Measurements from ENCODE around the gene FBN1.

DNA sequence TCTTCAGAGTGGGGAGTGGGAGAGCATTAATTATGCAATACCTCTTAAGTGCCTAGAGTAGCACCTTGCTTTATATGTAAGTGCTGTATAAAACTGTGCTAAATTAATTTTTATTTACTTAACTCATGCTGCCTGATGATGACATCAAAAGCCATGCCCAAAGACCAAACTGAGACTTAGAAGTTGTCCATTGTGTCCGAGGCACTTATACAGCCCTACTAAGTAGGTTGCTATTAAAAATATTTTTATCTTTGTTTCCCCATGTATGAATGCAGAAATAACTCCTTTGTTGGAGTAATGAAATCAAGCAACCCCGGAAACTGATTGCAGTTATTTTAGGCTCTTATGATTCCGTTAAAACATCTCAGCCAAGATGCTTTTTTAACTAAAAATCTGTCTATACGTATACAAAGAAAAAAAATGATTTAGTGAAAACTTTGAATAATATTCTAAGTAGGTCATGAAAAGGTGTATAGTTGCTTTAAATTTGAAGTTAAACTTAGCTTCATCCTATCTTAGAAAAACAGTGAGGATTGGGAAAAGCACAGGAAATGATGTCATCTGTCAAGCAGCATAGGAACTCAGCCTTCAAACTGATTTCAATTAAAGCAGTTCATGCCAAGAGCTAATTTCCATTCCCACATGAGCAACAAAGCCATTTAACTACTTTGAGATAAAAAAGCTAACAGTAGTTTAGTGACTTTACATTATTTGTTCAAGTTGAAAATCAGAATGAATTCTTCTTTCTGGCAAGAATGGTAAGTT lies 43.0 kb downstream of the FBN1 start:
- TF ChIP-seq, protein P1, sequence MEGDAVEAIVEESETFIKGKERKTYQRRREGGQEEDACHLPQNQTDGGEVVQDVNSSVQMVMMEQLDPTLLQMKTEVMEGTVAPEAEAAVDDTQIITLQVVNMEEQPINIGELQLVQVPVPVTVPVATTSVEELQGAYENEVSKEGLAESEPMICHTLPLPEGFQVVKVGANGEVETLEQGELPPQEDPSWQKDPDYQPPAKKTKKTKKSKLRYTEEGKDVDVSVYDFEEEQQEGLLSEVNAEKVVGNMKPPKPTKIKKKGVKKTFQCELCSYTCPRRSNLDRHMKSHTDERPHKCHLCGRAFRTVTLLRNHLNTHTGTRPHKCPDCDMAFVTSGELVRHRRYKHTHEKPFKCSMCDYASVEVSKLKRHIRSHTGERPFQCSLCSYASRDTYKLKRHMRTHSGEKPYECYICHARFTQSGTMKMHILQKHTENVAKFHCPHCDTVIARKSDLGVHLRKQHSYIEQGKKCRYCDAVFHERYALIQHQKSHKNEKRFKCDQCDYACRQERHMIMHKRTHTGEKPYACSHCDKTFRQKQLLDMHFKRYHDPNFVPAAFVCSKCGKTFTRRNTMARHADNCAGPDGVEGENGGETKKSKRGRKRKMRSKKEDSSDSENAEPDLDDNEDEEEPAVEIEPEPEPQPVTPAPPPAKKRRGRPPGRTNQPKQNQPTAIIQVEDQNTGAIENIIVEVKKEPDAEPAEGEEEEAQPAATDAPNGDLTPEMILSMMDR (IDR thresholded peaks at IDR 0.05) = no peak
- no peak for TF ChIP-seq EZH2 (IDR thresholded peaks at IDR 0.05)
- no peak for TF ChIP-seq EZH2phosphoT487 (IDR thresholded peaks at IDR 0.05)

Data from neural progenitor cell (in vitro differentiated cells).